Endometrium (tissue), 2 donors: ENCODE measurements around the gene SYNE1.
"Not testable (repeated sequence)": the region's sequence is repeated elsewhere in the genome, so short reads cannot be mapped to it uniquely, and the experiment has no call there.

Experiments used
- FAIRE-seq: peaks from 2 replicates; lab custom pipeline; 2012; peaks lifted over from hg19 to GRCh38; lab: Jason Lieb, UNC
- donor health status: control.
- donor health status: control.

SYNE1 gene

GRCh38 chr6:152563177-152563576 lies 74.0 kb downstream of the SYNE1 start:
- FAIRE-seq: no peak

GRCh38 chr6:152558798-152559197 lies 78.4 kb downstream of the SYNE1 start:
- FAIRE-seq: not testable (repeated sequence)

GRCh38 chr6:152557502-152557901 lies 79.7 kb downstream of the SYNE1 start:
- FAIRE-seq: no peak

GRCh38 chr6:152554851-152555250 lies 82.3 kb downstream of the SYNE1 start:
- no peak for FAIRE-seq

- FAIRE-seq: no peak
These were observed 84.4 kb downstream of the SYNE1 start for GRCh38 chr6:152552616-152553209.

- FAIRE-seq: no peak
These were observed 93.6 kb downstream of the SYNE1 start for GRCh38 chr6:152543519-152543918.

GRCh38 chr6:152540381-152540780 lies 96.8 kb downstream of the SYNE1 start:
- no peak for FAIRE-seq

GRCh38 chr6:152534541-152534940 lies 102.6 kb downstream of the SYNE1 start:
- no peak for FAIRE-seq

GRCh38 chr6:152532556-152533422 lies 104.4 kb downstream of the SYNE1 start:
- FAIRE-seq: no peak

GRCh38 chr6:152531659-152532058 lies 105.5 kb downstream of the SYNE1 start:
- no peak for FAIRE-seq

GRCh38 chr6:152529369-152529768 lies 107.8 kb downstream of the SYNE1 start:
- FAIRE-seq: no peak

GRCh38 chr6:152514120-152514519 lies 123.0 kb downstream of the SYNE1 start:
- FAIRE-seq: not testable (repeated sequence)

- no peak for FAIRE-seq
These were observed 127.2 kb downstream of the SYNE1 start for GRCh38 chr6:152509916-152510315.

GRCh38 chr6:152508477-152508876 lies 128.7 kb downstream of the SYNE1 start:
- FAIRE-seq: no peak

GRCh38 chr6:152503546-152503945 lies 133.6 kb downstream of the SYNE1 start:
- FAIRE-seq: no peak

- no peak for FAIRE-seq
These were observed 134.6 kb downstream of the SYNE1 start for GRCh38 chr6:152502421-152503188.

GRCh38 chr6:152499931-152500330 lies 137.2 kb downstream of the SYNE1 start:
- FAIRE-seq: no peak

- no peak for FAIRE-seq
These were observed 140.4 kb downstream of the SYNE1 start for GRCh38 chr6:152496731-152497130.

- FAIRE-seq: not testable (repeated sequence)
These were observed 141.7 kb downstream of the SYNE1 start for GRCh38 chr6:152495456-152495855.

- FAIRE-seq: not testable (repeated sequence)
These were observed 144.9 kb downstream of the SYNE1 start for GRCh38 chr6:152492281-152492680.

- not testable (repeated sequence) for FAIRE-seq
These were observed 145.7 kb downstream of the SYNE1 start for GRCh38 chr6:152491501-152491900.

GRCh38 chr6:152490971-152491378 lies 146.2 kb downstream of the SYNE1 start:
- FAIRE-seq: not testable (repeated sequence)

- no peak for FAIRE-seq
These were observed 152.4 kb downstream of the SYNE1 start for GRCh38 chr6:152484806-152485205.
